H1 (cell line): ENCODE results near the gene WDR90. TPM values are rescaled to one million over a fixed set of nuclear protein-coding genes. Genes with fewer than 3 reads are reported as not detected.

Experiments used
- CTCF ChIA-PET: fragments of 300-600 bp; sonication (Branson Sonifier 250); formaldehyde crosslinking; loops from one replicate; lab custom pipeline; 2021; ENCODE audit not compliant: partially characterized antibody; lab: Charles Lee
- POLR2A ChIA-PET: fragments of 300-600 bp; sonication (Branson Sonifier 250); formaldehyde crosslinking; loops from one replicate; lab custom pipeline; 2021; ENCODE audit warnings: inconsistent platforms; ENCODE audit not compliant: partially characterized antibody; lab: Charles Lee
- DNase-seq, 2 experiments: peaks; one replicate each; pipeline versions ENCODE4 v3.0.0 to v3.0.0-alpha.2; 2010 to 2022; ENCODE audit warnings: low spot score in 2 of 2, low read depth in 1 of 2, mixed read lengths in 1 of 2
- FAIRE-seq: peaks from 2 replicates; lab custom pipeline; 2011; peaks lifted over from hg19 to GRCh38; lab: Jason Lieb, UNC
- H2AFZ ChIP-seq: 2 replicates; pipeline ENCODE4 v1.8.1; 2012; ENCODE audit warnings: low read length, inconsistent platforms
- H2AK5ac ChIP-seq: 2 replicates; pipeline ENCODE4 v1.6.1; 2013; ENCODE audit warnings: low read depth, low read length
- H2BK120ac ChIP-seq: replicated peaks from 2 replicates; pipeline ENCODE3; 2013; ENCODE audit warnings: low read depth, low read length, inconsistent platforms
- H2BK12ac ChIP-seq: 2 replicates; pipeline ENCODE4 v1.6.1; 2013; ENCODE audit warnings: low read depth, low read length
- H2BK15ac ChIP-seq: 2 replicates; pipeline ENCODE4 v1.6.1; 2013; ENCODE audit warnings: low read length
- H2BK20ac ChIP-seq: 2 replicates; pipeline ENCODE4 v1.6.1; 2013; ENCODE audit warnings: low read length
- H2BK5ac ChIP-seq: 2 replicates; pipeline ENCODE4 v1.6.1; 2013; ENCODE audit warnings: low read depth, low read length
- H3K14ac ChIP-seq: 2 replicates; pipeline ENCODE4 v1.6.1; 2013; ENCODE audit warnings: inconsistent platforms; ENCODE audit not compliant: insufficient read length
- H3K18ac ChIP-seq: 2 replicates; pipeline ENCODE4 v1.6.1; 2013; ENCODE audit warnings: low read length; ENCODE audit errors: extremely low read depth
- H3K23ac ChIP-seq: 2 replicates; pipeline ENCODE4 v1.6.1; 2013; ENCODE audit warnings: inconsistent platforms; ENCODE audit not compliant: insufficient read length
- H3K23me2 ChIP-seq: 2 replicates; pipeline ENCODE4 v1.6.1; 2013; ENCODE audit warnings: low read depth, low read length
- H3K27ac ChIP-seq: 2 replicates; pipeline ENCODE4 v1.6.1; 2011; ENCODE audit warnings: low read depth, low read length, inconsistent platforms
- H3K27me3 ChIP-seq, 4 experiments: replicated peaks in 1 of 4; 1 replicate in 1 of 4; 2 replicates in 3 of 4; pipeline versions ENCODE4 v1.6.1 to v1.8.1; 2011 to 2013; ENCODE audit warnings: low read length in 3 of 4, mild to moderate bottlenecking in 3 of 4, inconsistent platforms in 2 of 4, mixed read lengths in 2 of 4, moderate library complexity in 1 of 4; ENCODE audit not compliant: control insufficient read depth in 3 of 4, insufficient read depth in 3 of 4; ENCODE audit errors: extremely low read depth in 1 of 4
- H3K36me3 ChIP-seq, 4 experiments: 2 replicates each; pipeline versions ENCODE4 v1.6.1 to v1.8.1; 2011 to 2013; ENCODE audit warnings: mild to moderate bottlenecking in 4 of 4, low read length in 3 of 4, moderate library complexity in 2 of 4, control low read depth in 1 of 4, inconsistent platforms in 1 of 4; ENCODE audit not compliant: insufficient read depth in 4 of 4, control insufficient read depth in 2 of 4
- H3K4ac ChIP-seq: replicated peaks from 2 replicates; pipeline ENCODE3; 2013; ENCODE audit warnings: low read length, low read depth, mixed read lengths, inconsistent platforms; ENCODE audit not compliant: insufficient read length
- H3K4me1 ChIP-seq, 4 experiments: replicated peaks in 1 of 4; 1 replicate in 1 of 4; 2 replicates in 3 of 4; pipeline versions ENCODE4 v1.6.1 to v1.8.1; 2011 to 2013; ENCODE audit warnings: low read length in 3 of 4, inconsistent platforms in 2 of 4, mixed read lengths in 1 of 4; ENCODE audit not compliant: insufficient read depth in 4 of 4, control insufficient read depth in 3 of 4
- H3K4me2 ChIP-seq, 2 experiments: 2 replicates each; pipeline versions ENCODE4 v1.6.1 to v1.8.1; 2011 to 2013; ENCODE audit warnings: low read depth in 2 of 2, low read length in 2 of 2, control low read depth in 1 of 2, inconsistent platforms in 1 of 2, mild to moderate bottlenecking in 1 of 2; ENCODE audit not compliant: insufficient read depth in 1 of 2
- H3K4me3 ChIP-seq, 4 experiments: fragments of 200-600, 300-600 bp in 1 of 4; sonication (generic), shearing (Covaris generic), sonication (Bioruptor Twin) in 1 of 4; 2 replicates each; pipeline versions ENCODE4 v1.5.1 to v1.8.1; 2011 to 2016; ENCODE audit warnings: low read length in 4 of 4, low read depth in 3 of 4, control low read depth in 2 of 4, inconsistent platforms in 2 of 4, mild to moderate bottlenecking in 2 of 4, mixed read lengths in 1 of 4, moderate library complexity in 1 of 4; ENCODE audit not compliant: insufficient read depth in 2 of 4; ENCODE audit errors: extremely low read depth in 1 of 4
- H3K56ac ChIP-seq: replicated peaks from 2 replicates; pipeline ENCODE3; 2013; ENCODE audit warnings: low read depth, mild to moderate bottlenecking, mixed read lengths, low read length, inconsistent platforms; ENCODE audit not compliant: insufficient read length
- H3K79me1 ChIP-seq: 2 replicates; pipeline ENCODE4 v1.6.1; 2013; ENCODE audit warnings: low read depth, low read length, control low read depth
- H3K79me2 ChIP-seq, 2 experiments: 2 replicates each; pipeline versions ENCODE4 v1.6.1 to v1.8.1; 2012 to 2013; ENCODE audit warnings: low read length in 2 of 2, mild to moderate bottlenecking in 2 of 2, inconsistent platforms in 1 of 2; ENCODE audit not compliant: insufficient read depth in 2 of 2, control insufficient read depth in 1 of 2
- H3K9ac ChIP-seq, 4 experiments: replicated peaks in 1 of 4; 1 replicate in 1 of 4; 2 replicates in 3 of 4; pipeline versions ENCODE4 v1.6.1 to v1.8.1; 2011 to 2013; ENCODE audit warnings: low read depth in 3 of 4, low read length in 3 of 4, control low read depth in 2 of 4, mild to moderate bottlenecking in 2 of 4, moderate library complexity in 2 of 4, inconsistent platforms in 1 of 4; ENCODE audit errors: extremely low read depth in 1 of 4
- H3K9me3 ChIP-seq, 2 experiments: 2 replicates each; pipeline versions ENCODE4 v1.6.1 to v1.8.1; 2012 to 2013; ENCODE audit warnings: mild to moderate bottlenecking in 2 of 2, moderate library complexity in 2 of 2, control low read depth in 1 of 2, inconsistent platforms in 1 of 2, low read depth in 1 of 2, low read length in 1 of 2, mixed read lengths in 1 of 2; ENCODE audit not compliant: insufficient read depth in 2 of 2
- H4K20me1 ChIP-seq, 2 experiments: replicated peaks in 1 of 2; 2 replicates each; pipeline versions ENCODE3 to v1.8.1; 2011 to 2013; ENCODE audit warnings: inconsistent platforms in 2 of 2, low read length in 2 of 2, mild to moderate bottlenecking in 1 of 2; ENCODE audit not compliant: insufficient read depth in 2 of 2, control insufficient read depth in 1 of 2
- H4K5ac ChIP-seq: 2 replicates; pipeline ENCODE4 v1.6.1; 2013; ENCODE audit warnings: low read length, low read depth, mixed read lengths, inconsistent platforms; ENCODE audit not compliant: insufficient read length
- H4K8ac ChIP-seq: 2 replicates; pipeline ENCODE4 v1.8.0; 2013; ENCODE audit warnings: mild to moderate bottlenecking, moderate library complexity, low read length, inconsistent platforms; ENCODE audit not compliant: insufficient read depth; ENCODE audit errors: extremely low read depth
- H4K91ac ChIP-seq: replicated peaks from 2 replicates; pipeline ENCODE3; 2013; ENCODE audit warnings: low read length, mixed read lengths, inconsistent platforms; ENCODE audit not compliant: insufficient read length
- CBX8 ChIP-seq: fragments of 300-800, 300-1000 bp; sonication (generic); IDR thresholded peaks from 2 replicates; pipeline ENCODE4 v1.7.1; 2016; ENCODE audit warnings: low read depth, low read length, borderline replicate concordance
- CHD2 ChIP-seq: IDR thresholded peaks from 2 replicates; pipeline ENCODE4 v1.6.1; 2012; ENCODE audit warnings: low read length, improper control_type of control experiment
- CREB1 ChIP-seq: IDR thresholded peaks from 2 replicates; pipeline ENCODE4 v1.6.1; 2012; ENCODE audit warnings: inconsistent platforms
- KDM4A ChIP-seq: IDR thresholded peaks from one replicate; pipeline ENCODE4 v1.7.1; 2012; ENCODE audit warnings: low read depth, mild to moderate bottlenecking, moderate library complexity, low read length, inconsistent platforms; ENCODE audit not compliant: severe bottlenecking
- NANOG ChIP-seq: IDR thresholded peaks from 2 replicates; pipeline ENCODE4 v1.6.1; 2011; ENCODE audit warnings: low read length, low read depth, mild to moderate bottlenecking, inconsistent platforms; ENCODE audit not compliant: insufficient read depth, poor library complexity, severe bottlenecking
- SAP30 ChIP-seq: fragments of 300-600 bp; sonication (generic); IDR thresholded peaks from 2 replicates; pipeline ENCODE4 v1.7.1; 2012; ENCODE audit warnings: low read length, moderate library complexity, mild to moderate bottlenecking, inconsistent platforms; ENCODE audit not compliant: insufficient read depth, insufficient replicate concordance
- TEAD4 ChIP-seq: IDR thresholded peaks from 2 replicates; pipeline ENCODE4 v1.6.1; 2012; ENCODE audit warnings: low read depth, low read length, inconsistent platforms, mixed read lengths
- YY1 ChIP-seq: IDR thresholded peaks from 2 replicates; pipeline ENCODE4 v1.6.1; 2011; ENCODE audit warnings: low read depth, mild to moderate bottlenecking, low read length
- WGBS, 2 experiments: shearing (Covaris generic) in 1 of 2; methylation state at CpG; one replicate each; pipeline versions ENCODE4 v1.1.6 to v1.1.7; 2013 to 2015; ENCODE audit warnings: low lambda C conversion rate in 2 of 2, mixed read lengths in 2 of 2, inconsistent platforms in 1 of 2, low coverage in 1 of 2, missing lambda C conversion rate in 1 of 2; ENCODE audit not compliant: insufficient replicate concordance in 2 of 2, insufficient coverage in 1 of 2, insufficient read length in 1 of 2; ENCODE audit errors: extremely low coverage in 1 of 2, missing lambda C conversion rate in 1 of 2; 5-methylcytosine and 5-hydroxymethylcytosine counted together
- polyA plus RNA-seq, 7 experiments: library from polyadenylated mRNA; depleted of rRNA in 3 of 7; stranded (reverse) in 5 of 7; unstranded in 2 of 7; fragments of >200 nt in 5 of 7; fragments of 200-250 nt in 2 of 7; gene quantifications; 1 replicate in 5 of 7; 2 replicates in 1 of 7; 4 replicates in 1 of 7; pipeline versions ENCODE4 v1.2.1 to v1.2.3, GENCODE V29; 2011 to 2013; ENCODE audit warnings: missing spikeins in 2 of 7, mixed read lengths in 2 of 7
- total RNA-seq: library from RNA; stranded (reverse); fragmentation: NEBNext Ultra II Directional; extraction: Animal tissue kit (Norgen Biotek cat#: 25700); gene quantifications from 2 replicates; pipeline ENCODE4 v1.2.1, GENCODE V29; 2021
- TF ChIP-seq, protein P1 (sequence below): IDR thresholded peaks from 2 replicates; pipeline ENCODE4 v1.6.1; 2011; ENCODE audit warnings: low read depth, mild to moderate bottlenecking, low read length; ENCODE audit not compliant: insufficient read depth

Gene WDR90
- total and polyA plus RNA-seq, 2 of the 8 experiments (the other 6 are each of a cell fraction or from before 2014, with no cell fraction given), result 24.0 to 47.2 TPM

DNA sequence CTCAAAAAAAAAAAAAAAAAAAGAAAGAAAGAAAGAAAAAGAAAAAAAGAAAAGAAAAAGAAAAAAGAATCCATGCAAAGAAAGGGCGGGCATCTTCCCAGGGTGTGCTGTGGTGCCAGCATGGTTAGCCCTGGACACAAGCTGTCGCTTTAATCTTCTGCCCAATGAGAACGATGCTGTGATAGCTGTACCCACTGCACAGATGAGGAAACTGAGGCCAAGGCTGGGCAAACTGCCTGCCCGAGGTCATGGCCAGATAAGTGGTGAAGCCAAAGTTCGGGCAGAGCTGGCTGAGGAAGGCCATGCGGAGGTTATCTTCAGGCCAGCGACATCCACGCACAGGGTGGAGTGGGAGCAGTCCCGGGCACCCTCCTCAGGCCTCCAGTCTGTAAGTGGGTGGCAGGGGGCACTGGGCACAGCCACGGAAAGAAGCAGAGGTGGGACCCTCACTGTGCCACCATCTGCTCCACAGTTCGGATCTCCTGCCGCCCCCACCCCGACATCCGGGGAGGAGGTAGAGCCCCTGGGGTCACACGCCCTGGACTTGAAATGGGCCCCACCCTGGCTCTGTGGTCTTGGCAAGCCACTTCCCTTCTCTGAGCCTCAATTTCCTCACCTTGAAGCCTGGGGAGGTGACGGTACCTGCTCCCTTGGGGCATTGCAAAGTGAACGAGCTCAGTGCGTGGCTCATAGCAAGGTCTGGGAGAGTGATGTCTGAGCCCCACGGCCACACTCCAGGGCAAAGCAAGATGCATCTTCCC lies 49.9 kb downstream of the WDR90 start:
- no peak overlapping the region for H4K91ac ChIP-seq
- no peak overlapping the region for H2AK5ac ChIP-seq
- H3K4me1 ChIP-seq, result peaks cover 0 to 8% (median 7%) of the 10 kb centered on the region in 4 experiments; a peak in 4 of 7 replicates
- H2BK12ac ChIP-seq, result no peak overlapping the region
- H2BK15ac ChIP-seq, result no peak overlapping the region
- H3K14ac ChIP-seq, result no peak overlapping the region
- peaks cover 6 to 27% of the 10 kb centered on the region in 2 experiments for H4K20me1 ChIP-seq
- no peak overlapping the region for H3K4me3 ChIP-seq
- H3K23me2 ChIP-seq, result peaks cover 3% of the 10 kb centered on the region; the same call in 1 of the 2 replicates
- H2BK120ac ChIP-seq, result no peak overlapping the region
- no peak overlapping the region for H2AFZ ChIP-seq
- WGBS, 2 experiments, result 85% methylated on average over 17 of the region's 19 CpGs; no CpG with 5 or more reads in 1 of the 2 experiments
- no peaks in the 10 kb centered on the region for H3K79me2 ChIP-seq
- ChIA-PET CTCF (interaction anchor here (0.6 kb wide), 1 partner anchor 45 kb away, joined by 5 read pairs; no protein-coding TSS in a partner anchor), POLR2A (interaction anchor here (0.8 to 1.2 kb wide), 4 partner anchors 10 to 89 kb away, joined by 3 to 4 read pairs (median 3); partner anchors contain the start of genes RHBDL1, RPUSD1 and WDR24)
- no peaks in the 10 kb centered on the region for H3K36me3 ChIP-seq
- H2BK5ac ChIP-seq, result no peak overlapping the region
- H3K4ac ChIP-seq, result no peak overlapping the region
- no peaks in the 10 kb centered on the region for H3K79me1 ChIP-seq
- no peaks in the 10 kb centered on the region for H3K9me3 ChIP-seq
- H3K56ac ChIP-seq, result no peak overlapping the region
- H3K23ac ChIP-seq, result no peak overlapping the region
- H3K9ac ChIP-seq, result no peak overlapping the region
- no peak overlapping the region for H3K4me2 ChIP-seq
- FAIRE-seq (no peak), DNase-seq (no peak)
- no peak overlapping the region for H3K27ac ChIP-seq
- H3K27me3 ChIP-seq, result peaks cover 39 to 85% (median 76%) of the 10 kb centered on the region in 4 experiments
- no peak overlapping the region for H4K5ac ChIP-seq
- no peak overlapping the region for H2BK20ac ChIP-seq
- H3K18ac ChIP-seq, result no peak overlapping the region
- H4K8ac ChIP-seq, result peak overlapping the region; percentile 25; the same call in 1 of the 2 replicates
- no peak for TF ChIP-seq YY1
- TF ChIP-seq CREB1, result no peak
- no peak for TF ChIP-seq CBX8
- TF ChIP-seq SAP30, result no peak
- TF ChIP-seq, protein P1, sequence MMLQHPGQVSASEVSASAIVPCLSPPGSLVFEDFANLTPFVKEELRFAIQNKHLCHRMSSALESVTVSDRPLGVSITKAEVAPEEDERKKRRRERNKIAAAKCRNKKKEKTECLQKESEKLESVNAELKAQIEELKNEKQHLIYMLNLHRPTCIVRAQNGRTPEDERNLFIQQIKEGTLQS, result no peak
- TF ChIP-seq CHD2, result no peak
- no peak for TF ChIP-seq TEAD4
- no peak for TF ChIP-seq NANOG
- TF ChIP-seq KDM4A, result no peak
